PC-9 (cell line): ENCODE results near the gene DOCK3. TPM values are rescaled to one million over a fixed set of nuclear protein-coding genes. Genes with fewer than 3 reads are reported as not detected.

Experiments used
- BruUV-seq: library from RNA; stranded (reverse); fragments of 400-500 nt; replicated peaks from 2 replicates; lab custom pipeline; 2021; lab: Mats Ljungman, UMichigan
- CTCF ChIA-PET: fragments of 300-600 bp; sonication (Branson Sonifier 250); formaldehyde crosslinking; loops from one replicate; lab custom pipeline; 2022; ENCODE audit warnings: antibody characterized with exemption; lab: Charles Lee
- POLR2A ChIA-PET: fragments of 300-600 bp; sonication (Branson Sonifier 250); formaldehyde crosslinking; loops from one replicate; lab custom pipeline; 2022; ENCODE audit warnings: antibody characterized with exemption; ENCODE audit not compliant: unreplicated experiment; lab: Charles Lee
- DNase-seq, 2 experiments: peaks; one replicate each; pipeline versions ENCODE4 v3.0.0 to v3.0.0-alpha.2; 2015 to 2022; ENCODE audit warnings: mixed read lengths in 1 of 2
- H2AFZ ChIP-seq: fragments of 200-600 bp; sonication (generic); 2 replicates; pipeline ENCODE4 v1.8.1; 2017; ENCODE audit warnings: antibody characterized with exemption
- H3F3A ChIP-seq: fragments of 200-600 bp; sonication (generic); 2 replicates; pipeline ENCODE4 v1.8.1; 2017; ENCODE audit warnings: antibody characterized with exemption, mild to moderate bottlenecking, low read depth; ENCODE audit not compliant: insufficient read depth
- H3K27ac ChIP-seq: fragments of 200-600 bp; sonication (generic); 2 replicates; pipeline ENCODE4 v1.6.1; 2016; ENCODE audit warnings: mixed run types
- H3K27me3 ChIP-seq: fragments of 200-600 bp; sonication (generic); 2 replicates; pipeline ENCODE4 v1.6.1; 2016; ENCODE audit warnings: low read depth, mixed run types; ENCODE audit not compliant: insufficient read depth
- H3K36me3 ChIP-seq: fragments of 200-600 bp; sonication (generic); 2 replicates; pipeline ENCODE4 v1.6.1; 2016; ENCODE audit warnings: low read depth, mixed run types
- H3K4me1 ChIP-seq: fragments of 200-600 bp; sonication (generic); replicated peaks from 2 replicates; pipeline ENCODE4 v1.6.1; 2016; ENCODE audit warnings: mixed run types; ENCODE audit not compliant: insufficient read depth
- H3K4me2 ChIP-seq: fragments of 200-600 bp; sonication (generic); 2 replicates; pipeline ENCODE4 v1.6.1; 2017; ENCODE audit warnings: mixed run types
- H3K4me3 ChIP-seq: fragments of 200-600 bp; sonication (generic); 2 replicates; pipeline ENCODE4 v1.6.1; 2016; ENCODE audit warnings: mixed run types
- H3K79me2 ChIP-seq: fragments of 200-600 bp; sonication (generic); 2 replicates; pipeline ENCODE4 v1.6.1; 2017; ENCODE audit warnings: low read depth, mixed run types
- H3K9me2 ChIP-seq: fragments of 200-600 bp; sonication (generic); 2 replicates; pipeline ENCODE4 v1.8.1; 2017; ENCODE audit warnings: mild to moderate bottlenecking; ENCODE audit not compliant: insufficient read depth
- H3K9me3 ChIP-seq: fragments of 200-600 bp; sonication (generic); 2 replicates; pipeline ENCODE4 v1.8.1; 2016; ENCODE audit warnings: low read depth; ENCODE audit not compliant: insufficient read depth
- H4K20me1 ChIP-seq: fragments of 200-600 bp; sonication (generic); 2 replicates; pipeline ENCODE4 v1.8.1; 2017; ENCODE audit not compliant: insufficient read depth
- CTCF ChIP-seq: fragments of 200-600 bp; sonication (generic); conservative IDR thresholded peaks from 2 replicates; pipeline ENCODE4 v1.6.1; 2017; ENCODE audit warnings: mixed run types, antibody characterized with exemption, mild to moderate bottlenecking, moderate library complexity
- EZH2 ChIP-seq: fragments of 200-600 bp; sonication (generic); IDR thresholded peaks from 2 replicates; pipeline ENCODE4 v1.8.0; 2017; ENCODE audit warnings: antibody characterized with exemption, low read depth
- intact Hi-C: fragments of 100-400 bp; cut with micrococcal nuclease; formaldehyde crosslinking; loops from one replicate; pipeline ENCODE4 v1.10.0; 2022; ENCODE audit not compliant: unreplicated experiment
- microRNA-seq: library from miRNA; unstranded; fragments of <30 nt; microRNA quantifications from one replicate; pipeline ENCODE4 v1.2.0, GENCODE V29; 2021; ENCODE audit warnings: borderline number of aligned reads, borderline replicate concordance
- total RNA-seq: library from RNA; stranded (reverse); gene quantifications from 2 replicates; pipeline ENCODE4 v1.2.3, GENCODE V29; 2021

The DOCK3 gene
- total RNA-seq, 1 experiment from 2014 or later = 16.9 TPM

- CTCF ChIA-PET = no interaction called here
These were observed 754.4 kb downstream of the DOCK3 start for GRCh38 chr3:51429138-51429537.

More at GRCh38 chr3:51429138-51429537, 754.4 kb downstream of the DOCK3 start:
- Histone ChIP-seq H3K9me3 (no peaks in the 10 kb centered on the region), H3K79me2 (no peaks in the 10 kb centered on the region), H3K4me2 (no peak overlapping the region), H3K4me3 (no peak overlapping the region), H3K4me1 (no peaks in the 10 kb centered on the region), H3K36me3 (peaks cover 14% of the 10 kb centered on the region), H4K20me1 (no peaks in the 10 kb centered on the region; the same call in none of the 2 replicates), H3K9me2 (no peaks in the 10 kb centered on the region), H3K27me3 (no peaks in the 10 kb centered on the region), H3F3A (0 out of 2 replicates have a peak, but pooled peaks cover 3% of the 10 kb centered on the region), H3K27ac (no peak overlapping the region), H2AFZ (no peak overlapping the region)
- POLR2A ChIA-PET = no interaction called here
- no TSS peak for BruUV-seq
- intact Hi-C loops = loop anchor here (10.0 kb wide), 1 partner anchor 46 kb away; no protein-coding TSS in a partner anchor
- DNase-seq = no peak
- TF ChIP-seq CTCF (no peak), EZH2 (no peak)

Small RNA genes lying within 50 kb of the gene (microRNA-seq; reads per million reads assigned to microRNA genes)
- 18.2 reads per million, percentile 29 among the genes with 10 or more reads in this experiment for gene MIR4787

Other genes with a start within 250 kb of the DOCK3 start
- gene CACNA2D2, start 171.3 kb upstream of the DOCK3 start, total RNA-seq = not detected in 2 replicates
- gene C3orf18, start 107.2 kb upstream of the DOCK3 start, total RNA-seq = 7.4 and 7.5 TPM in 2 replicates
- gene HEMK1, start 105.4 kb upstream of the DOCK3 start, total RNA-seq = 20.6 and 24.2 TPM in 2 replicates
- 2.7 and 3.2 TPM in 2 replicates for gene CISH, start 63.2 kb upstream of the DOCK3 start, total RNA-seq
- 88.2 and 99.5 TPM in 2 replicates for gene MAPKAPK3, start 57.8 kb upstream of the DOCK3 start, total RNA-seq